HG03103 (cell line): ENCODE results near the gene FAM124B.
"Not testable (repeated sequence)": the region's sequence is repeated elsewhere in the genome, so short reads cannot be mapped to it uniquely, and the experiment has no call there.

Experiments
- ATAC-seq: cut with Tn5 transposase; IDR thresholded peaks from one replicate; pipeline ENCODE4 v1.9.1; 2021; ENCODE audit warnings: low read depth; ENCODE audit not compliant: unreplicated experiment

FAM124B gene

DNA sequence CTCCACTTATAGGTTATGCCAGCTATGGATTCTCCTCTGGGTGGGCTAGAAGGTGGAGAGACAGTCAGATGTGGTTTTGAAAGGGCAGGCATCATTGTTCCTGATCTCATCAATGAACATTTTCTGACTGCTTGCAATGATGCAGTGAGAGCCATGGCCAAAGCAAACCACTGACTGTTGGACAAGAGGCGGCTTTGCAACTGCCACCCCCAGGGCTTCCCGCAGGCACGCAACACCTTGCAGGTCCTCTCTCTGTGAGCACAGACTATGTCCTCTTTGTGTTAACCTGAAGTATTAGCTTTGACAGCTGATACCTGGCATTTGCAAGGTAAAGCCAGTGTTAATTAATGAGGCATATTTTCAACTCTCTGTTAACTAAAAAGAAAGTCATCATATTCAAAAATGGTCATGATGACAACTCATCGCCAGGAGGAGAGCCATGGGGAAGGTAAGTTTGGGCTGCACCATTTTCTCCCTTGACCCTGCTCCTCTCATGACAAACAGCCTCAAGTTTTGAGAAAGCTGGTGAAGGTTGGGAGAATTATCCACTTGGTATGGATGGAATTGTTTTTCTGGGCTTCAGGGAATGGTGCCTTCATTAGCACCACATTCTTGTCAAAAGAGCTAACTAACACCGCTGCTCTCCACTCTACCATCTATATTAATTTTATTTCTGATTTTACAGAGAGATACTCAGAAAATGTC, 14.9 kb upstream of the FAM124B start:
- no peak for ATAC-seq

DNA sequence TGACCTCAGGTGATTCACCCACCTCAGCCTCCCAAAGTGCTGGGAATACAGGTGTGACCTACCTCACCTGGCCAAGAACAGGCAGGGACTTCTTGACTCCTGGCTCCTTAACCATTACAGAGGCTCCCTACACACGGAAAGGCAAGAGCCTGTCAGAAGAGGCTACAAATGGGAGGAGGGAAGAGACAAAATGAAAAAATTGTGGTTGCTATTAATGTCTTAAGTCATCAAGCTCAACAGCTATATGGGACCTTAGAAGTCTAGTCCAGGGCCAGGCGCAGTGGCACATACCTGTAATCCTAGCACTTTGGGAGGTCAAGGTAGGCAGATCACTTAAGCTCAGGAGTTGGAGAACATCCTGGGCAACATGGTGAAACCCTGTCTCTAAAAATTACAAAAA, 11.5 kb upstream of the FAM124B start:
- no peak for ATAC-seq

DNA sequence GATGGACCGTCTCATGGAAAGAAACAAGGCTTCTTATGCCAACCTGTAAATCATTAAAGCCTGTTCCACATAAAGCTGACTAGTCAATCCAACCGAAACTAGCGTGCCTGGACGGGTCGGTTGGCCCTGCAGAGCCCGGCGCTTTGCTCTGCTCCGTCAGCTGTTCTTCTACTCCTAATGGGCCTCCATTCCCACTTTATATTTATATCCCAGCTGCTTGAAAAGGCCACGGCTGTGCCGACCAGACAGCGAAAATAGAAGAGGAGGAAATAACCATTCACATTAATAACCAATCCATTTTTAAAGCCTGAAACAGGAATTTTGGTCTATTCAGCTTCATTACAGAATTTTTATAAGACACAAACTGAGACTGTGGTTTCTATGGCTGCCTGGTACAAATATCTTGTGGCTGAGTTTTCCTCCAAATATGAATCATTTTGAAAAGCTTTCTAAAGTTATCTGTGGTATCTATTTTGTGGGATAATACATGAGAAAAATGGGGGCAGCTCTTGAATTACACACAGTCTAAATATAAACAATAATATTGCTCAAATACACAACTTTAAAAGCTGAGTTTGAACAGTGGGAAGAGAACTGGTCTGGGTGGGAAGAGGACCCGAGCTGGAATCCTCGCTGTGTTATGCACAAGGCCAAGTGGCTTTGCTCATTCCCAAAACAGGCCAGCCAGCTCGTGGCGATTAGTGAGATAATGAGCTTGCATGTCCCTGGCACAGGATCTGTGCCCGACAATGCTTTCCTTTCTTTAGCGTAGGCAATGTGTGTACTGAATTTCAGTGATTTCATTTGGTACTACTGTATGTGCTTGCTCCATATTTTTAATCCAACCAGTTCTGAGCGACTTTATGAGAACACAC, 10.5 kb upstream of the FAM124B start:
- ATAC-seq: no peak

DNA sequence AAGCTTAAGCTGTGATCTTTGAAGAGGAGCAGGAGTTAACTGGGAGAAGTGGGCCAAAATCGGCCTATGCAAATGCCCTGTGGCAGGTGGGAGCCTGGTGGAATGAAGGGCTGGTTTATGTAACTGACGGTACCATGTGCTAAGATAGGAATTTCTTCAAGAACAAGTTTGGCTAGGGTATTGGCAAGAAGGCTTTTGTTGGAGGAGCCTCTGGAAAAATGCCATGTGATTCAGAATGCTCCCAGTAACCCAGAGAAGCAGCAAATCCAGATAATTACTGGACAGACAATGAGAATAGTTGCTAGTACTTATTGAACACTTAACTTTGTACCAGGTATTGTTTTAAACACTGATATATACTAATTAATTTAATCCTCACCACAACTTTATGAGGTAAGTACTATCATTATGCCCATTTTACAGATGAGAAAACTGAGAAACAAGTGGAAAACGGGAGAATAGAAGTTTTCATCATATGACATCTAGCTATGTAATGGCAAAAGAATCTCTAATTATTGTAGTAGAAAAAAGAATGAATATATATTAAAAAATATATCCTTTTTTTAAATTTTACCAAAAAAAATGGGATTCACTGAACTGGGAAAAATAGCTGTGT, 9.1 kb upstream of the FAM124B start:
- ATAC-seq: no peak

DNA sequence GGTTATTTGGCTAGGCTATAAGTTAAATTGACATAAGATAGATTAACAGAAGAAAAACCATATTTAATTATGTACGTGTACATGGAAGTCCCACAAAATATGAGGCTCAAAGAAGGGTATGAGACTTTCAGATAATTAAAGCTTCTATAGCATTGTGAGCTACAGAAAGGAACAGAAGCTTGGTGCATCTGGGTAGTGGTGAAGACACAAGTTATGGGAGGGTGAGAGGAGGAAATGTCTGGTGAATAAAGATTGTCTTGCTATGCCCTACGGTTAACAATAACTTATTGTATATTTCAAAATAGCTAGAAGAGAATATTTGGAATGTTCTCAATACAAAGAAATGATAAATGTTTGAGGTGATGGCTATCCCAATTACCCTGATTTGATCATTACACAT, 6.8 kb upstream of the FAM124B start:
- no peak for ATAC-seq

DNA sequence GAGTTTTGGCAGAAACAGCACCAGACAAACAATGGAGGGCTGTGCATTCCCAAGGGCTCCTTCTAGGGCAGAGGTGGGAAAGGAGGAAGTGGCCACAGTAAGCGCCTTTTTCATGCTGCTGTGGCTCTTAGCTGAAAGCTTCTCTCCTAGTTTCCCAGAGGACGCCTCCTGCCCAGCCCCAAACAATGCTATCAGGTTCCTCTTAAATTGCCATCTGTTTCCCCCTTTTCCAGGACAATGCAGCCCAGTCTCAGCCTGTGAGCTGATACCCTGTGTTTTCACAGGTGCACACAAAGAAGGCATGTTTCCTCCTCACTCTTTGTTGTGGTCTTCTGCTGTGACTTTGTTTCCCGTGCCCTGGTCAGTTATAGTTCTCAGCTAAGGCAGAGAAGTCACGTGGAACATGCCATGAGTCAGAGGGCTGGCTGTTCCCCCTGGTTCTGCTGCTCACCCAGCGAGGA, 5.4 kb upstream of the FAM124B start:
- no peak for ATAC-seq

DNA sequence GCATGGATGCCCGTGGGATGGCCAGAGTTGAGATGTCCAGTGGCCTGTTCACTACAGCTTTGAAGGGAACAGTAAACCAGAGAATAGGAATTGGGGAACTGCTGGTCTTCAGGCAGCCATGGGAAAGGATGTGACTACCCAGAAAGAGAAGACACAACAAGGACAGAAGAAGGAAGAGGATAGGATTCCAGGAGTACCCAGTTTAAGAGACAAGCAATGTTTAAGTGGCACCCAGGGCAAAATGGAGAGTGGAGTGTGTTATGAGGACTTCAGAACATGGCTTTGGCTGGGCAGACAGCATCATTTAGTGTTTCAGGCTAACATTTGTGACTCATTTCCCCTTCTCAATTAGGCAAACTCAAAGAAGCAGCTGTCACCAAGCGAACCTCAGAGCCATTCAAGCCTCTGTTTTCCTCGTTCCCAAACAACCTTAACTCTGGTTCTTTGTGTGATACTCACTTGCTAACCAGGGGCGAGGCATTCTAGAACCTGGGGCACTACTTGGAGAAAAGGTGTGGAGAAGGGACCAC, 4.0 kb upstream of the FAM124B start:
- ATAC-seq: no peak

DNA sequence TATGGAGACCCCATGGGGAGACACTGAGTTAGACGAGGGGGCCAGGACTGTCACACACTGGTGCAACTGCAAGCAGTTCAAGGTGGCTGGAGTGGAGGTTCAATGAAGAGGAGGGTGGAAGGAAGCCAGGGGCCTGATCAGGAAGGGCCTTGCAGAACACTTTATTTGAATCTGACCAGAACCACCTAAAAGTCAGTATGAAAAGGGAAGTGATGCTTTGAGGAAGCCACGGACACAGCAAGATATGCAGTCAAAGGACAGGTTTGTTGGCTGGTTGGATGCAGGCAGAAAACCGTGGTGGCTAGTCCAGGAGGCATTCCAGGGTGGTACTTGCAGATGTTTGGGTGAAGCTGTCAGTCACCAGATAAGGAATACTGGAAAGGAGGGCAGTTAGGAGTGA, 3.5 kb upstream of the FAM124B start:
- ATAC-seq: peak; percentile 65

DNA sequence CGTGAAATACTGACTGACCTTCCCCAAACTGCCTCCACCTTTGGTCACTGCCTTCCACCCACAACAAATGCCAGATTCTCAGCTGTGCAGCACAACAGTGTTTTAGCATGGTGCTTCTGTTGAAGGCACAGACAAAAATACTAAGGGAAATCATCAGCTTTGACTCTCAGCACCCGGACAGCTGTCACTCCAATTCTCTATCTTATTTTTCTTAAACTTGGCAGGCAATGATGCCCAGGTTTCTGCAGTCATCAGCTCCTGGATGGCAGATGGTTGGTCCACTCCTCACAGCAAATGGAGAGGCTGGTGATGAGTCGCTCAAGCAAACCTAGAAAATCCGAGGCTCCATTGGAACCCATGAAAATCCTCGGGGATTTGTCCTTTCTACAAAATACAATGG, 2.9 kb upstream of the FAM124B start:
- ATAC-seq: no peak

DNA sequence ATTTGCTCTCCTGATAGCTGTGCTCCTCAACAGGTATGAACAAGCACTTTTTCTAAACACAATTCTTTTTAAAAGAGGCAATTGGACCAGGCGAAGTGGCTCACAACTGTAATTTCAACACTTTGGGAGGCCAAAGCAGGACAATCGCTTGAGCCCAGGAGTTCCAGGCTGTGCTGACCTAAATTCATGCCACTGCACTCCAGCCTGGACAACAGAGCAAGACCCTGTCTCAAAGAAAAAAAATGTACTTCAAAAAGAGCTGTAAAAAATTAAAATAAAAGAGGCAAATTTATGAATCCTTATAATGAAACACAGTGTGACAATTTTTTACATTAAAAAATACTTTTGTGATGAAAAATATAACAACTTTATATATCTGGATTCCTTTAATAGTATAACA, 1.8 kb upstream of the FAM124B start:
- no peak for ATAC-seq

DNA sequence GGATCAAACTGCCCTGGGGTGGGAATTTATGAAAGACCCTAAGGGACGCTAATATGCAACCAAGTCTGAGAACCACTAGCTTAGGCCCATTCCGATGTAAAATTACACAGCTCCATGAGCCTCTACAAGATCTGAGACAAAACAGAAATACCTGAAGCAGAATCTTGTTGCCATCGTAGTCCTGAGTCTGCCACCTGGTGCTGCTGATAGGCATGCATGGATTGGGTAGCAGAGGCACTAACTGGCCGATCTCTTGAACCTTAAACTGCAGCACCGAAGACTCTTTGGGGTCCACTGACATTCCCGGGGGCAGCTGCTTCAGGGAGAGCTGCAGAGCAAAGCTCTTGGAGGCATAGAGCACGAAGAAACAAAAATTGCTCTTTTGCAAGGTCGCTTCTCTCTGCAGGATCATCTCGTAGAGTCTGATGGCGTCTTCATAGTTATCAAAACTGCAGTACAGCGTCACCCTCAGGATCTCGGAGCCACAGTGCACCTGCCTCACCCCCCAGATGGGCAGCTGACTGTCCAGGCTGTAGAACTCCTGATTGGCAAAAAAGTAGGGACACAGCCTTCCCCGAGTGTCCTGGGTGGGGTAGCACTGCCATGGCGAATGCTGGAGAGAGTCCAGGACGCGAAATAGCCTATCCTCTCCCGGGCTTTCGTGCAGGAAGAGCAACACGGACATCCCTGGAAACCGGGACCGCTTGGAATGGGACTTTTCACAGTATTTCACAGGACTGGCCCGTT, 848 bp downstream of the FAM124B start:
- no peak for ATAC-seq

DNA sequence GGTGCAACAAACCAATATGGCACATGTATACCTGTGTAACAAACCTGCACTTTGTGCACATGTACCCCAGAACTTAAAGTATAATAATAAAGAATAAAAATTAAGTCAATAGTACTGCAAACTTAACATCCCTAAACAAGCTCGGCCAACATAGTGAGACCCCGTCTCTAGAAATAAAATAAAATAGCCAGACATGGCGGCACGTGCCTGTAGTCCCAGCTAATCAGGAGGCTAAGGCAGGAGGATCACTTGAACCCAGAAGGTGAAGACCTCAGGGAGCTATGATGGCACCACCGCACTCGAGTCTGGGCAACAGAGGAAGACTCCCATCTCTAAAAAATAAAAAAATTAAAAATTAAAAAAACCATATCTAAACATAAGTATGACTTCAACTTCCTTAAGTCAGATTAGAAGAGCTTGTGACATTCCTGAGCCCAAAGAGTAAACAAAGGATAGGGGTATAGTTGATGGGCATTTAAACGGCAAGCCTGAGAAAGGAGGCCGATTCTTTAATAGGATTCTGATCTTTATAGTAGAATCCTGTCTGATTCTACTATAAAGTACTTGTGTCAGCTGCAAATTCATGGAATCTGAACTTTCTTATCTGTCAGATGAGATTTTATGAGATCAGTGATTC, 1.6 kb downstream of the FAM124B start:
- ATAC-seq: no peak

DNA sequence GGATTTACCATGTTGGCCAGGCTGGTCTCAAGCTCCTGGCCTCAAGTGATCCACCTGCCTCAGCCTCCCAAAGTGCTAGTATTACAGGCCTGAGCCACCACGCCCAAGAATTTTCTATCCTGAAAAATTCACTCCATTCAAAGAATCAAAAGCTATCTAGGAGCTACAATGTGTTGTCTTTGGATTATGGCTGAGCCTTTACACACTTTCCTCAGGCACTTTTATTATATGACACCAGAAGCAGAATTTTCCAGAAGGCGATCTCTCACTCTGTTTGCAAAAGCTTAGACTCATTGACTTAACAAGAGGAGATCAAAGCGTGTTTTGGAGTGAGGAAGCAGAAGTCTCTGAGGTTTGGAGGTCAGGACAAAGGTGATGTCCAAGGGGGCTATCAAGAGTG, 3.6 kb downstream of the FAM124B start:
- no peak for ATAC-seq

DNA sequence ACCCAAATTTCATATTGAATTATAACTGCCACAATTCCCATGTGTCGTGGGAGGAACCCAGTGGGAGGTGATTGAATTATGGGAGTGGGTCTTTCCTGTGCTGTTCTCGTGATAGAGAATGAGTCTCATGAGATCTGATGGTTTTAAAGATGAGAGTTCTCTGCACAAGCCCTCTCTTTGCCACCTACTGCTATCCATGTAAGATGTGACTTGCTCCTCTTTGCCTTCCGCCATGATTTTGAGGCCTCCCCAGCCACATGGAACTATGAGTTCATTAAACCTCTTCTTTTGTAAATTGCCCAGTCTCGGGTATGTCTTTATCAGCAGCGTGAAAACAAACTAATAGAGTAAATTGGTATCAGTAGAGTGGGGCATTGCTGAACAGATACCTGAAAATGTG, 4.8 kb downstream of the FAM124B start:
- ATAC-seq: not testable (repeated sequence)

DNA sequence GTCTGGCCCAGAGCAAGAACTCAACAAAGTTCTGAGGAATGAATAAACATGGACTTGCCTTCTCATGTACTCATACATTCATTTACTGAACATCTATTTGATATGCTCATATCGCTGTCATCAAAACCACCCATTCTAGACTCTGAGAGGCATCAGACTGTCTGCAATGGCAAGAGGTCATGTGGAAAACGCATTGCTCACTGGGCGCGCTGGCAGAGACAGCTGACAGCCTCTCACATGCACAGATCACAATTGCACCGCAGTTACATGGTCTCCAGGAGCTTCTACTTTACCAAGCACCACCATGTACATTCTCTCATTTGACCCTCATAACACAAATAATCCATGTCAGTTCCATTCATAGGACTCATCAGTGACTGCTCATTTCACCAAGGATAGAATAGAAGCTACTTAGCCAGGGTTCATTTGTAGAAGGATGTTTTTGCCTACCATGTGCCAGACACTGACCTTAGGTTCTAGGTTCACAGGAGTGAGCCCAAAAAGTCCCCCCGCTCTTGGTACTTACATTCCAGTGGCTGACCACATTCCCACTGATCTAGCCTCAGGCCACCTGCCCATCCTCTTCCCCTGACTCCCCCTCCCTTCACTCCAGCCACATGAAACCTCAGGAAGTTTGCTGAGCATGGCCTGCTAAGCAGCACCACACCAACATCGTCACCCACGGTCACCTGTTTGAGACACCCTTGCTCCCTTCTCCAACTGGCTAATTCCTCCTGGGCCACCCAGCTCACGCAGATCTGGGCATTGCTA, 6.1 kb downstream of the FAM124B start:
- ATAC-seq: no peak

DNA sequence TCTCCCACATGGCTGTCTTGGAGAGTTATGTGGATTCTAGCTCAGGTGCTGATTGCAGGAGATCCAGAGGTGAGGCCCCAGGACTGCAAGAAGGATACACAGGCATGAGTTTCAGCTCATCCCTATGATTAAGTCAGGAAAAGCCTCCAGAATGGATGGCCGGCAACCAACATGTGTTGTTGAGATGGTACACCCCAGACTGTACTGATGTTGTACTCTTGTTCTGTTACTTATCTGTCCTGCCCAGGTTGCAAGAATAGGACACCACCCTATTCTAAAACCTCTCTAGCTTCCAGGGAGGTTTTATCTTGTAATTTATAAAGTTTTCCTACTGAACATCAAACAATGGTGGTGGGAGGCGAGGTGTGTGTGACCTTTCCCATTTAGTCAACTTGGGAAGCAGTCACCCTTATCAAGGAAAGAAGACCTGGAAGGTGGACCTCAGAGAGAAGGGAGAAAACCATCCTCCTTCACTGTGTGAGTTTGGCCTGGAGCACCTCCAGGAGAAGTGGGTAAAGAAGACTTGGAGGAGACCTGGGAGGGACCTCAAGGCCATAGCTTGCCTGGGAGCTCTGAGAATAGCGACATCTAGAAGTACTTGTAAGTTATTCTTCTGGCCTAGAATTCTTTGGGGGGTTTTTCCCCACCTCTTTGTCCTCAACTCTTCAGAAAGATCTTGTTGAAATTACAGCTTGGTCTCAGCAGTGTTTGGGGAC, 8.6 kb downstream of the FAM124B start:
- ATAC-seq: no peak

DNA sequence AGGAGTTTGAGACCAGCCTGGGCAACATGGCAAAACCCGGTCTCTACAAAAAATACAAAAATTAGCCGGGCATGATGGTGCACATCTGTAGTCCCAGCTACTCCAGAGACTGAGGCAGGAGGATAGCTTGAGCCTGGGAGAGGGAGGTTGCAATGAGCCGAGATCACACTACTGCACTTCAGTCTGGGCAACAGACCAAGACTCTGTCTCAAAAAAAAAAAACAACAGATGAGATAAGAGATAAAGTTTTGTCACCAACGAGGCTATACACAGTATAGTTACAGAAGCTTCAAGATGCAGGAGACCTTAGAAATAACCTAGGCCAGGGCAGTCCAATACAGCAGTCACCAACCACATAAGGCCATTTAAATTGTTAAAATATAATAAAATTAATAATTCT, 9.4 kb downstream of the FAM124B start:
- ATAC-seq: no peak

DNA sequence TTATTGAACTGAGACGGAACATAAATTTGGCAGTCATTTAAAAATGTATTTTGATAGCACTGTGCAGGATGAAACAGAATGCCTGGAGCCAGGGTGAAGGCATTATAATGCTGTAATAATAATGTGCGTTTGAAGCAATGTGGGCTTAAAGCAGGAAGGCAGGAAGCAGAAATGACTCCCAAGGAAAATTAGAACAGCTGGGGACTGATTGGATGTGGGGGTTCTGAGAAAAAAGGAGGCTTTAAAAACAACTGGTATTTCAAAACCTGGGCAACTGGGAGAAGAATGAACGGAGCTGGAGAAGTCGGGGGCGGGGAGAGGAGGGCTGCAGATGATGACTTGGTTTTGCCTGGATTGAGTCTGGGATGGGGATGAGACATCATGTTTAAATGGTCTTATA, 12.6 kb downstream of the FAM124B start:
- no peak for ATAC-seq

DNA sequence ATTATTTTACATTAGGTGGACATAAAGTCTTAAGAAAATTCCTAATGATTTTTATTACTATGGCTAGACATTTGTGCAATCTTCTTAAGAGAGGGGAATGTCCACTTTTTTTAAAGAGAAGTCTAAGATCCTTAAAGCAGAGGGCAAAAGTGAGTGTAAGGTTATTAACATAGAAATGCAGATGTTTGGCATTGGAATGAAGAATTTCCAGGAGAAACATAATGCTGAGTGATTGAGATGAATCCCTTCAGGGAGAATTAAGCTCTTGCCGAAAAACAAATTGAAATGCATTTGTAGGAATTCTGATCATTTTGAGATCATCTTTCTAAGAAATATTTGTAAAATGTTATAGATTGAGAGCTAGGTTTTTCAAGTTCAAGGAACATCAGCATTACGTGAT, 15.0 kb downstream of the FAM124B start:
- no peak for ATAC-seq
